Measurements from ENCODE around the gene GRB7. TPM values are rescaled to one million over a fixed set of nuclear protein-coding genes. Genes with fewer than 3 reads are reported as not detected.
A peak's percentile ranks its signal among the peaks of the same experiment; 100 is the strongest.
"Not testable (repeated sequence)": the region's sequence is repeated elsewhere in the genome, so short reads cannot be mapped to it uniquely, and the experiment has no call there.

GRB7 gene
- polyA plus RNA-seq (2013, experiment 1 of 2; ENCODE audit: insufficient read length), result 0.13 TPM
- 0.19 TPM for polyA plus RNA-seq (2013, experiment 2 of 2; ENCODE audit: insufficient read length)

DNA sequence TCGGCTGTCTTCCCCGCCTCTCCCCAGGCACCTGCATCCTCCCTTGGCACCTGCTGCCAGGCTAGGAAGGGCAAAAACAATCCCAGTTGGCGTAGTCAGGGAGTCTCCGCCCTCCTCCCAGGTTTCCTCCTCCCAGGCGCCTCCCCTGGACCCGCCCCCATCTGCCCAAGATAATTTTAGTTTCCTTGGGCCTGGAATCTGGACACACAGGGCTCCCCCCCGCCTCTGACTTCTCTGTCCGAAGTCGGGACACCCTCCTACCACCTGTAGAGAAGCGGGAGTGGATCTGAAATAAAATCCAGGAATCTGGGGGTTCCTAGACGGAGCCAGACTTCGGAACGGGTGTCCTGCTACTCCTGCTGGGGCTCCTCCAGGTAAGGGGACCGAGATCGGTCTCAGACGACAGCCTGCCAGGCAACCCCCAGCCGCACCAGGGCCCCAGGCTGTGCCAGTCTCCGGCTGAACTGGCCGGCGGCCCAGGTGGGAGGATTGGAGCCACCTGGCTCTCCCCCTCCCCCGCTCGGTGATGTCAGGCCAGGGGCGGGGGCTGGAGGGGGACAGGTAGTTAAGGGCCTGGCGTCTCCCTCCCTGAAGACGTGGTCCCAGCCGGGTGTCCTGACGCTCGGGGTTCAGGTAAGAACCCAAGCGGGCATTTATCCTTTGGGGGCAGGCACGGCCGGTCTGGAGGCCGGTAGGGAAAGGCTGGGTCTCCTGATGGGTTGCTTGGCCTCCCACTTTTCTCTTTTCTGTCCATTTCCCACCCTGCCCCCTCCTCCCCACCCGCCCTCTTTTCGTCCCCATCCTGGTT lies at the start of gene GRB7:
TSS of gene GRB7 (plus strand) at position 179 of the 808 bp plus-strand sequence. CDS start 4,364 bp downstream, outside the sequence.
- no peak for DNase-seq

DNA sequence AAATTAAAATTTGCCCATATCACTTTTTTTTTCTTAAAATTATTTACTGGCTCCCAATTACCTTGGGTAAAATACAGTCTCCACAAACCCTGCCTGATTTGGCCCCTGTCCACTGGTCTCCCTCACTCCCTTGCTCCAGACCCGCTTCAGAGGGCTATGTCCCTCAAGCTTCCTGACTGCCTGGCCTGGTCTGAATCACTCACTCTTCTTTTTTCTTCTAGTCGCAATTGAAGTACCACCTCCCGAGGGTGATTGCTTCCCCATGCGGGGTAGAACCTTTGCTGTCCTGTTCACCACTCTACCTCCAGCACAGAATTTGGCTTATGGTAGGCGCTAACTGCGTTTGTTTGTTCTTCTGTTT lies 49.3 kb upstream of the GRB7 start:
- no peak for DNase-seq

DNA sequence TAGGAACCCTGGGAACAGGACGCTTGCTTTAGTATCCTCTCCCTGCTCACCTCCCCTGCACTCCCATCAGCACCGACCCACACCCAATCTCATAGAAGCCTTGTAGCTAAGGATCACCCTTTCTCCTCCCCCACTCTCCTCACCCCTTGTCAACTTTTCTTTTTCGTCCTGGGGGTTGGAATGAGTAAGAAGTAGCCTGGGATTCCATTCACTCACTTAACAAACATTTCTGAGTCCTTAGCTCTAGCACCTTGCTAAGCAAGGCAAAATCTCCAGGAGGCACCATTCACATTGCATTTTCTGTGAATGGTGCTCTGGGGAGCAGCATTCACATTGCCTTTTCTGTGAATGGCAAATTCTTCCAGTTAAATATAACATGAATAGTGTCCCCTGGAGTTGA lies 48.8 kb upstream of the GRB7 start:
- no peak for DNase-seq

DNA sequence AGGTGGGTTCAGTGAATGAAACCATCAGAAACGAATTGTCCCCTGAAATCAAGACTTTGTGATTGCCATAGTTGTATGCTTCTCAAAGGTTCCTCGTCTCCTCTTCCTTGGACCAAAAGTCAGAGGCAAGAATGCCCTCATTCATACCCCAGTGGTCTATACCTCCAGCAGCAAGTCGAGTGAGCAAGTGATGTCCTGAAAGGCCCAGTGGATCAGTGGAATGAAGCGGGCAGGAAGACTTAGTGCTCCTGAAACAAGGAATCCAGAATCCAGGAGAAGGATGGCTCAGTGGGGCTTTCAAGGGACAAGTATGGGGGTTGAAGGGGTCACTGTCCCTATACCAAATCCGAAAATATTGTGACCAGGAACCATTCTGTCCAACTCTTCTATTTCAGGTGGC lies 43.1 kb upstream of the GRB7 start:
- no peak for DNase-seq

DNA sequence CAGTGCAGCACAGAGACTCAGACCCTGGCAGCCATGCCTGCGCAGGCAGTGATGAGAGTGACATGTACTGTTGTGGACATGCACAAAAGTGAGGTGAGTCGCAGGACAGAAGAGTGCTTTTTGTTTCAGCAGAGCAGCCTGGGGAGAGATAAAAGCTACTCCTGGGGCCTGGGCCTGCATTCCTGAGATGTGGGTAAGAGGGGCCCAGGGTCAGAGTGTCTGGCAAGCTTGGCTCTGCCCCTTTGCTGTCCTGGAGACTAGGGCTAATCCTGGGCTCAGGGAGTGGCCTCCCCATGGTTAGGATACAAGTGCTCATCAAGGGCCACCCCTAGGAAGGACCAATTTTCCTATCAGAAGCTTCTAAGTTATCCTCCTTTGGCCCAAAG lies 42.7 kb upstream of the GRB7 start:
- no peak for DNase-seq

DNA sequence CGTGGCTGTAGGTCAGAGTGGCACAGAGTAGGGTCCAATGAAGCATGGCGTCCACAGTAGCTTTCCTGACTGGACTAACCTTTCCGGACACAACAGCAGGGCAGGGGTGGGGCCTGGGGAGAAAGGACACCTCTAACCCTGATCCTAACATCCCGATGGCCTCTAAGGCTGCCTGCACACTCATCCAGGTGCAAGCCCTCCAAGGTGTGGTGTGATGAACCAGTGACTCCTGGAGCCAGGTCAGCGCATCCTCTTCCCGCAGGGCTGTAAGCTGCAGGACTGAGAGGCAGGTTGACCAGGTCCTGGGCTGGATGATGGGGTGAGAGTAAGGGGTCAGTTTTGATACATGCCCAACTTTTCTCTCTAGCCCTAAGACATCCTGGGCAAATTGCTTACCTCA lies 41.0 kb upstream of the GRB7 start:
- DNase-seq, result no peak

DNA sequence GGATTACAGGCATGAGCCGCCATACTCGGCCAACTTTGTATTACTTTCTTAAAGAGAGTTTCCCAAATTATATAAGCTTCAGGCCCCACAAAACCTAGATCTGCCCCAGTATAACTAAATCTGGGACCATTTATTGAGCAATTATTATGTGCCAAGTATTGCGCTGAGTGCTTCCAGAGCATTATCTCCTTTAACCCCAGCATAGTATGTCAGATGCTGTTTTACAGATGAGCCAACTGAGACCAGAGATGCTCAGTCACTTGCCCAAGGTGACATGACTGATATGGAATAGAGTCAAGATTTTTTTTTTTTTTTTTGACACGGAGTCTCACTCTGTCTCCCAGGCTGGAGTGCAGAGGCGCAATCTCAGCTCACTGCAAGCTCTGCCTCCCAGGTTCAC lies 39.8 kb upstream of the GRB7 start:
- no peak for DNase-seq

DNA sequence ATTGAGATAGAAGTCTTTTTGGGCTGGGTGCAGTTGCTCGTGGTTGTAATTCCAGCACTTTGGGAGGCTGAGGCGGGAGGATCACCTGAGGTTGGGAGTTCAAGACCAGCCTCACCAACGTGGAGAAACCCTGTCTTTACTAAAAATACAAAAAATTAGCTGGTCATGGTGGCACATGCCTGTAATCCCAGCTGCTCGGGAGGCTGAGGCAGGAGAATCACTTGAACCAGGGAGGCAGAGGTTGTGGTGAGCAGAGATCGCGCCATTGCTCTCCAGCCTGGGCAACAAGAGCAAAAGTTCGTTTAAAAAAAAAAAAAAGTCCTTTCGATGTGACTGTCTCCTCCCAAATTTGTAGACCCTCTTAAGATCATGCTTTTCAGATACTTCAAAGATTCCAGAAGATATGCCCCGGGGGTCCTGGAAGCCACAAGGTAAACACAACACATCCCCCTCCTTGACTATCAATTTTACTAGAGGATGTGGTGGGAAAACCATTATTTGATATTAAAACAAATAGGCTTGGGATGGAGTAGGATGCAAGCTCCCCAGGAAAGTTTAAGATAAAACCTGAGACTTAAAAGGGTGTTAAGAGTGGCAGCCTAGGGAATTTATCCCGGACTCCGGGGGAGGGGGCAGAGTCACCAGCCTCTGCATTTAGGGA lies 38.5 kb upstream of the GRB7 start:
- not testable (repeated sequence) for DNase-seq

DNA sequence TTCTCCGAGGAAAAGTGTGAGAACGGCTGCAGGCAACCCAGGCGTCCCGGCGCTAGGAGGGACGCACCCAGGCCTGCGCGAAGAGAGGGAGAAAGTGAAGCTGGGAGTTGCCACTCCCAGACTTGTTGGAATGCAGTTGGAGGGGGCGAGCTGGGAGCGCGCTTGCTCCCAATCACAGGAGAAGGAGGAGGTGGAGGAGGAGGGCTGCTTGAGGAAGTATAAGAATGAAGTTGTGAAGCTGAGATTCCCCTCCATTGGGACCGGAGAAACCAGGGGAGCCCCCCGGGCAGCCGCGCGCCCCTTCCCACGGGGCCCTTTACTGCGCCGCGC lies 38.0 kb upstream of the GRB7 start, which contains the start of gene ERBB2:
TSS of gene ERBB2 (plus strand) at position 247 of the 330 bp plus-strand sequence. CDS start 175 bp downstream, outside the sequence.
- DNase-seq, result peak; percentile 79

DNA sequence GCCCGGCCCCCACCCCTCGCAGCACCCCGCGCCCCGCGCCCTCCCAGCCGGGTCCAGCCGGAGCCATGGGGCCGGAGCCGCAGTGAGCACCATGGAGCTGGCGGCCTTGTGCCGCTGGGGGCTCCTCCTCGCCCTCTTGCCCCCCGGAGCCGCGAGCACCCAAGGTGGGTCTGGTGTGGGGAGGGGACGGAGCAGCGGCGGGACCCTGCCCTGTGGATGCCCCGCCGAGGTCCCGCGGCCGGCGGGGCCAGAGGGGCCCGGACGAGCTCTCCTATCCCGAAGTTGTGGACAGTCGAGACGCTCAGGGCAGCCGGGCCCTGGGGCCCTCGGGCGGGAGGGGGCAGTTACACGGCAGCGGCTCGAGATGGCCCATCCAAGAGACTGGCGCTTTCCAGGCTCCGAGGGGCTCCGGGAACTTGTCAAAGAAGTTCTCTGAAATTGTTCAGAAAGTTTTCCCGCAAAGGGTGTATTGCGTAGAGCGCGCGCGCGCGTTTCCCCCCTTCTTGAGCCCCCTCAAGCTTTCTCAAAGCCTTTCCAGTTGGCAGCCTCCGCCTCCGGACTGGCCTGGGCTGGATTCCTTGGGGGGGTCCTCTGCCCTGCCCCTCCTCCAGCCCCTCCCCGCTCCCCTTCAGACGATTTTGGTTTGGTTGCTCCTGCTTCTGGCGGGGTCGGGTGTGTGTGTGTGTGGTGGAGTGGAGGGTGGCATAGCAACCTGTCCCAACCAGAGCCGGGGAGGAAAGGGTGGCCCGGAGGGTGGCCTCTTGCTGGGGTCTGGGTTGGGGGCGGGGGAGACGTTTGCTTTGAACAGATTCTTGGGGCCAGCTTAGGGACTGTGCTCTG lies 37.4 kb upstream of the GRB7 start:
- DNase-seq, result peak; percentile 16

DNA sequence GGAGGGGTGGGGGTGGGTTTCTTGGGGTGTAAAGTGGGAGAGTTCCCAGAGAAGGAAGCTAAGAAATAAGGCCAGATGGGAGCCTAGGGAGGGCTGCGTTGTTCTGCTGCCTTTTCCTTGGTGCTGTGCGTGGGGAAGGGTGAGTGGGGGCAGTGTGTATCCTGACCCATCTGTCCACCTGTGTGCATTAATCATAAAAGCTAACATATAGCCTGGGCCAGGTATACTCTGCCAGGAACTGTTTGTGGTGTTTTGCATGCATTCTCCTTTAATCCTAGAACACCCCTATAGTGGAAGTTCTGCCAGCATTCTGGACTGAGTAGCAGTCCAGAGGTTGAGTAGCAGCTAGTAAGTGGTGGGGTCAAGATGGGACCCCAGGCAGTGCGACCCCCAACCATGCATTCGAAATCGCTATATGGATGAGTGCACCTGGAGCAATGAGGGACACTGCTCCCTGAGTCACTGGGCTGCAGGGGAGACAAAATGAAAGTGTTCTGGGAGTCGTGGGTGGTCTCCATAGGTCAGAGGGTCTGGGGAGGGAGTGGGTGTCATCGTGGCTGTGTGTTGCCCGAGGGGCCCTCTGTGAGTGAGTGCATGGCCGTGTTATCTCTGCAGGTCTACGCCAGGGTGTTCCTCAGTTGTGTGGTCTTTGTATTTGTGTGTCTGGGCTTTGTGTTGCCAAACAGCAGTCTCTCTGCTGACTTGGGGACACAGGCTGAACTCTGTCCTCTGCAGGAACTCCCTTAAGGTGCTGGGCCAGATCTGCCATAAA lies 36.5 kb upstream of the GRB7 start:
- no peak for DNase-seq

DNA sequence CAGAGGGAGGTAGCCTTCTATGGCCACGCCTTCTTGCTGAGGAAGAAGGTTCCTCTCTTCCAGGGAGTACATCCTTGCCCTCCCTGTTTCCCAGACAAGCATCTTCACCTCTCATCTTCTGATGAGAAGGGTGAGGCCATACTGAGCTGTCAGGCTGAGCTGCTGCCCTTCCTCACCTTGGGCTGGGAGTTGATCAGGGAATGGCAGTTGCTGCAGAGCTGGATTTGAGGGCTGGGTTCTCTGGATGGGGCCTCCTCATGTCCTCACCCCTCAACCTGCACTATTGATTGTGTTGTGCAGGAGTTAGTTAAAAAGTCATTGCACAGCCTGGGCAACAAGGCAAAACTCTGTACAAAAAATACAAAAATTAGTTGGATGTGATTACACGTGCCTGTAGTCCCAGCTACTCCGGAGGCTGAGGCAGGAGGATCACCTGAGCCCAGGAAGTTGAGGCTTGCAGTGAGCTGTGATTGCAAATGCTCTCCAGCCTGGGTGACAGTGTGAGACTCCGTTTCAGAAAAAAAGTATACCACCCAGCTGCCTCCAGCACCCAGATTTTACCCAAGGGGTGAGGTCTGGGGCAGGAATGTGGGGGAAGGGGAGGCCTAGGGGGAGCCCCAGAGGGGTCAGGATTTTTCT lies 35.8 kb upstream of the GRB7 start:
- DNase-seq, result no peak

DNA sequence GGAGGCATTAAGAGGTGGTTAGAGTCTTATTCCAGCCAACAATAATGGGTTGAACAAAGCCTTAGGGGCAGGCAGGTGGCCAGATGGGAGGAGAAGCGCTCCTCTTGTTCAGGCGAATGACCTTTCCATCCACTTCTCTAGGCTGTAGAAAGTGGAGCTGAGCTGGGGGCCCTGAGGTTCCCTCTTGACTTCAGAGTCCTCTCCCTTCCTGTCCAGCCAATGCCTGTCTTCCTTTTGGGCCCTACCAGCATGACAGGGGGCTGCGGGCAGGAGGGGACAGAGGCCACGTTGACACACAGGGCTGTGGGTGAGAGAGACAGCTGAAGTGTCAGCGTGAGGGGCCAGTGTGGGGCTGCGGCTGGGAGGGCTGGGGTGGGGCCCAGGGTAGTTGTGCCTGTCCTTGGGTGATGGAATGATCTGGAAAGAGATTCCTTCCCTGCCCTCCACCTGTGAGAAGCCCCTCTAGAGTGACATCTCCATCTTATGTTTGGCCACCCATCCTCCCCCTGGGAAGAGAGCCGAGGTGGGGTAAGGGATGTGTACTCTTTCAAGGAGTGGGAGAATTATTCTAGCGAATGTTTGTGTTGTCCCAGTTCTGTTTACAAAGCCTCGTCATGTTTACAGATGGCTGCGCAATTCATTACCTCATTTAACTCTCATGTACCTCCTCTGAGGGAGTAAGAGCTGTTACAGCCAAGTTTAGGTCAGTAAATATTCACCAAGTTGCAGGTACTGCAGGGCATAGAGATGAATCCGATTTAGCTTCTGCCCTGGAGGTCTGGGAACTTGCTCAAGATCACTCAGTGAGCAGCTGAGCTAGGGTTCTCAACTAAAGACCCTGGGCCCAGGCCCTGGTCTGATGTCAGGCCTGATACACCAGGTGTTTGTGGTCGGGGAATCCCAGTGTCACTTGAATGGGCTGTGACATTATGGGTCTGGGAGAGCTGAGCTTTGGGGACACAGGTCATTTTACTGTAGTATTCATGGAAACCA lies 34.5 kb upstream of the GRB7 start:
- no peak for DNase-seq

DNA sequence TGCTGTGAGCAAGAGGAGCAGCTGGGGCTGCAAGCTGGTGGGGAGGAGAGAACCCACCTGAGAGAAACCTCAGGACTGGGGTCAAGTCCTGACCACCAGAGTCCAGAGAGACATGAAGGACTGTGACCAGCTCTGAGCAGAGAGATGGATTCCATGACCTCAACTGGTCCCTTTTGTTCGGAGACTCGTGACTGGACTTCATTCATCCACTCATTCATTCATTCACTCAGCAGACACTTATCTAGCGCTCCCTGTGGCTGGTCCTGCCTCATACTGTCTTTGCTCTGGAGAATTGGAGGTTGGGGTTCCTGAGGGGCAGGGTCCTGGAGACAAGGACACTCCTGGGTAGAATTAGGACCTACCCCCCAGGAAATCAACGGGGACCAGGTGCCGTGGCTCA lies 33.8 kb upstream of the GRB7 start:
- no peak for DNase-seq

DNA sequence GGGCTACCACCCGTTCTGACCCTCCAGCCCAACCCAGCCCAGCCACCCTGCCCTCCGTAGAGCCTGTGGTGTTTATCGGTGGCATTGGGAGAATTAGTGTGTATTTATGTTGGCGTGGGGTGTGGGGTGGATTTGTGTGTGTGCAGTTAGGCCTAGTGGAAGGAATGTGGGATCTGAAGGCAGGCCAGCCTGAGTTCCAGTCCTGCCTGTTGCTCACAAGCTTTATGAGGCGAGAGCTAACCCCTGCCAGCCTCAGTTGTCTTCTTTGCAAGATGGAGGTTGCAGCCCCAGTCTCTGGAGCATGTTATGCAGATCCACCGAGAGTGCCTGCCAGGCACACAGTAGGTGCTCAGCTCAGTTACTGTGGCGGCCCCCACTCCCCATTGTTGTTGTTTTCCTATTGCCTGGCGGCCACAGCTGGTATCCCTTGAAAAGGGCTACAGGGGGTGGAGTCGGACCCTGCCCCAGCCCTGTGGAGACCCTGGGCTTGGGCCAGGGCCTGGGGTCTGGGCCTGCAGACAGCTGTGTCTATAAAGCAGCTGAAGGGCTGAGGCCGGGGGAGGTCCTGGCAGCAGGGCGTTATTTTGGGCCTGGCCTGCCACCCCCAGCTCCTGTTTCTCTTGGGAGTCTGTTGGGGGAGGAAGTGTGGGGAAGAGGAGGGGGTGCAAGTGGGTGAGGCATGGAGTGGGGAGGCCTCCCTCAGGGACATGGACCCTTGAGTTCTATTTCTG lies 32.8 kb upstream of the GRB7 start:
- DNase-seq, result no peak

DNA sequence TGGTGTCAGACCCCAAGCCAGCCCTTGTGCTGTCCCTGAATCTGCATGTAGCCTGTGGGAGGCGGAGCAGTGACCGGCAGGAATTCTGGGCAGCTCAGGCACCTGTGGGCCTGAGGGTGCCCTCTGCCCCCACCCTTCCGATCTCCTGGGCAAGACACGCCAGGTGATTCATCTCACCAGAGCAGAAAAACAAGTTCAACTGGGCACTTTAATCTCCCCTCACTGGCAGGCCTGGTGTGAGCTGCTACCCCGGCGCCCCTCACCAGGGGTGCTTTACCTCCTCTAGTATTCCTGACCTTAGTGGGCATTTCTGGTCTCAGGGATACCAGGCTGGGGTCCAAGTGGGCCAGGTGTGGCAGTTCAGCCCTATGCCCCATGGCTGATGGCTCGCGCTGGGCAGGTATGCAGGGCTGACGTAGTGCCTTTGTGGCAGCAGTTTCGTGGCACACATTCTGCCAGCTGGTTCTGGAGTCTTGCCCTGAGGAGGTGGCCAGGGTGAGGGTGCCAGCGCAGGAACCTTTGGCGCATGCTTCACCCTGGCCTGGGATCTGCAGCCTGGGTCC lies 31.9 kb upstream of the GRB7 start:
- DNase-seq, result no peak

DNA sequence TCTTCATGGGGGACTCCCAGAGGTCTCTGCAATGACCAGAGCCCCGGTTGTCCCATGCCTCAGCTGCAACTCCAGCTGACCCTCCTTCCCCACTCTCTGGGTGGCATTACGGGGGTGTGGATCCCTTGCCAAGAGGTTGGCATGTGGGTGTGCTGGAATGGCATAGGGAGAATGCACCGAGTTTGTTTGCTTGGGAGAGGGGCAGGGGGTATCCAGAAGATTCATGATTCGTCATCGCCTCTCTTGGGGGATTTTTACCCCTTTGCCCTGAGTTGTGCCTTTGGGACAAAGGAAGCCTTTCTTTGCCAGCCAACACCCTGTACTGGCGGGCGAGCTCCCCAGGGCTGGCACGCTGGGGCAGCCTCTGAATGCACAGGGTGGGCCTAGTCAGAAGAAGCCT lies 31.4 kb upstream of the GRB7 start:
- DNase-seq, result no peak

DNA sequence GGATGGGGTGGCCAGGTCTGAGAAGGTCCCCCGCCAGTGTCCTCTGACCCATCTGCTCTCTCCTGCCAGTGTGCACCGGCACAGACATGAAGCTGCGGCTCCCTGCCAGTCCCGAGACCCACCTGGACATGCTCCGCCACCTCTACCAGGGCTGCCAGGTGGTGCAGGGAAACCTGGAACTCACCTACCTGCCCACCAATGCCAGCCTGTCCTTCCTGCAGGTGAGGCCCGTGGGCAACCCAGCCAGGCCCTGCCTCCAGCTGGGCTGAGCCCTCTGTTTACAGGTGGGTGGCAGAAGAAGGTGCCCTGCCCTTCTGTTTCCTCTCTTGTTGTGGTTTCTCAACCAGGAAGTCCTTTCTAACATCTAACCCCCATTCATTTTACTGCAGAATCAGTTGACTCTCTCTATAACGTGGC lies 30.8 kb upstream of the GRB7 start:
- no peak for DNase-seq

DNA sequence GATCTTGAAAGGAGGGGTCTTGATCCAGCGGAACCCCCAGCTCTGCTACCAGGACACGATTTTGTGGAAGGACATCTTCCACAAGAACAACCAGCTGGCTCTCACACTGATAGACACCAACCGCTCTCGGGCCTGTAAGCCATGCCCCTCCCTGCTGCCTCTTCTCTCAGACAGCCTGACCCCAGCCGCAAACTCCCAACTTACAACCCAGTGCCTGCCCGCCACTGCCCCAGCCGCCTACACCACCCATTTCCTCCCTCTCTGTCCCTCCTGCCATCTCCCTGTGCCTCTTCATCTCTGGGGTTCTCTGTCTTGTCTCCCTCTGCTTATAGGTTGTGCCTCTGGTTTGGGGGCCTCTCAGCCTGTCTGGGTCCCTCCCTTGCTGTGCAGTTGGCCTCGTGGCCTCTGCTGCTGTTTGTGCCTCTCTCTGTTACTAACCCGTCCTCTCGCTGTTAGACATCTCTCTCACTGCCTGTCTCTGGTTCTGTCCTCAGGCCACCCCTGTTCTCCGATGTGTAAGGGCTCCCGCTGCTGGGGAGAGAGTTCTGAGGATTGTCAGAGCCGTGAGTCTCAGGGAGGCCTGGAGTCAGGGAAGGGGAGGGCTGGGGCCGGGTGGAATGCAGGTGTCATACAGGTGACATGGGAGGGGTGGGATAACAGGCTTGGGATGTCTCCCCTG lies 28.3 kb upstream of the GRB7 start:
- no peak for DNase-seq
